T-helper 22 cell (primary cell): ENCODE results near the gene SPEN.

Experiments used
- DNase-seq: peaks from one replicate; pipeline ENCODE4 v3.0.0-alpha.2; 2020; ENCODE audit warnings: low read depth

Gene SPEN

DNA sequence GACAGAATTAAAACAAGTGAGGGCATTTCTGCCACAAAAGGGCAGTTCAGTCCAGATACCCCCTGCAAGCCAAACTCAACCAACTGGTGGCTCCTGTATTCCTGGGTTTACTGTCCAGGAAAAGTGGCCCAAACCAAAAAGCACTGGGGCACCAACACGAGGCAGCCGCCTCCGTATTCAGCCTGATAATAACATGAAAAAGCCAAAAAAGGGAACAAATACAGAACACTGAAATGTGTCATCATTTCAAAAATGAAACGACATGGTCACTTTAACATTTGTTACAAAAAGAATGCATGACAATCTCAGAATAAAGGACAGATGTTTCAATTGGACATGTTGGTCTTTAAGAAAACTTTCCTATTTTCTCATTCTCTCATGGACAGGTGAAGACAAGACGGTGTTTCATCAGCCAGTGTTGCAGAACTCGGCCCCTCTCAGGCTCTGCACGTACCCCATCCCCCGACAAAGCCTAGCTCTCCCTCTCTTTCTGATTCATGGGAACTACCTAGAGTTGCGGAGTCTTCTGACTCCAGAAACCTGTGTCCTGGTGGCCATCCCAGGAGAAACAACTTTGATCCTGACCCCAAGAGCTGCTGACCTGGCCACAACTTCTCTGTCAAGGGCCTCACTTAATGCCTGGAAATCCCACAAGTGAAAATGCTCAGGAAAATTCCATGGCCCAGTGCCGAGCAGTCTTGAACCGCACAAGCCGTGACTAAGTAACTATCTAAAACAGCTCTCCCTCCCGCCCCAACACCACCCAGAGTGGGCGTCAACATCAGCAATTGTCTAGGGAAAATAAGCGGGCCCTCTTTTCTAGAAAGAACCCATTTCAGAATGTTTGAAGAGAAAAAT lies 101.3 kb downstream of the SPEN start:
- no peak for DNase-seq

DNA sequence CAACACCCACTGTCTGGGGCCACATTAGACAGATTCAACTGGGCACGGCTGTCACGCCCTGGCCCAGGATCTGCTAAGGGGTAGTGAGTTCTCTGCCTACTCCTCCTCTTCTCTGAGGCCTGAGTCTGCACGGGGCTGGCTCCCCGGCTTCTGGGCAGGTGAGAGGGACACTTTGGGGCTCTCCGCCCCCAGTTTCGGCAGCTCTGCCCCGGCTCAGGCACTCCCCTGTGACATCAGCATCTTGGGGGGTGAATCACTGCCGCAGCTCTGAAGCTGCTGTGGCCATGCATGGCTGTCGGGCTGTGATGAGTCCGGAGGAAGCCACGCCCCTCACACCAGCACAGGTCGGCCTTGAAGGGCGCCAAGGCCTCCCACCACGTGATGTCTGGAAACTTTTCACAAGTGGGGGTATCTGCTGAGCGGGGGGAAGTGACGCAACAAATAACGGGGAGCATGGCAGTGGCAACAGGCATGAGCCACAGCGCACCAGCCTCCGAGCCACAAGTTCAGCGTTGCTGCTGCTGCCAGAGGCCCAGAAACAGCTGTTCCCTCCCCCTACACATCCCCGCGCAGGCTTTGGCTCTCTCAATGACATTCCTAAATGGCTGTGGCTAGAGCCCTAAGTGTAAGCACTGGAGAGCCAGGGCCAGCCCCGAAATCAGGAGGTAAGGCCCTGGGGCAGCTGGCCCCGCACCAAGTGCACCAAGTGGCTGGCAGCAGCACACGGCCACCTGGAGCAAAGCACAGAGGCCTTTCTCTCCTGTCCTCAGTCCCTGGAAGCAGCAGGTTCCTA lies 102.1 kb downstream of the SPEN start:
- peak; percentile 98 for DNase-seq

DNA sequence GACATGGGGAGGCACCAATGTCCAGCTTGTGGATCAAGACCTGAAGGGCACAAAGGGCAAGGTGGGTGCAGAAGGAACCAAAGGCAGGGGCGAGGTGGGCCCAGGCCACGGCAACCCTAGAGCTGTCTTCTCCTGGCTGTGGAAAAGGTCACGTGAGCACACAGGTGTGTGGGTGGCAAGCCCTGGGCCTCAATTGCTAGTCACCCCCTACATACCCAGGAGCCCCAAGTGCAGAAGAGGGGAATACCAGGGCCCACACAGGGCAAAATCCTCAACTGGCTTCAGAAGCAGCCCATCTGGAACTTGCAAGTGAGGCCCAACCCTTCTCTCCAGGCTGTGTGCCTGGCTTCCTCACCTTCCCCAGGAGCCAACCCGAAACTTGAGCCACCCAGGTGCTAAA lies 102.8 kb downstream of the SPEN start:
- no peak for DNase-seq

DNA sequence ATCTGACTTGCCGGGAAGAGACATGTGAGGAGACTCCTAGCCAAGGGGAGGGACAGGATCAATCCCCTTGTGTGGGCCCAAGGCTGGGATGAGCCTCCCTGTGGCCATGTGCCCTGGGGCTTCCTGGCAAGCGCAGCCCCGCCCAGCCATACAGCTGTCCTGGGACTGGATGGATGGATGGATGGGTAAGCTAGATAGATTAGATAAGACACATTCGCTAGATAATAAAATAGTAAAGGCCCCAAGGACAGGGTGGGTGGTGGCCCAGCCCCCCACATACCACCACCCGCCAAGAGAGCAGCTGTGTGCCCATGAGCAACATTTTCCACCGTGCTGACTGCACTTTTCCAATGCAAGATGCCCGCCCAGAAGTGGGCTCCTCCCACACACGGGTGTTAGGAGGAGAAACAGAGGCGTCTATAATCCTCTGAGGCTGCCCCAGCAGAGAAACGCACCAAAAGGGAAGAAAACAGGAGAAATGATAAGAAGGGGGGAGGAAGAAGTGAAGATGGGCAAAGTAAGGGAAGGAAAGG lies 103.3 kb downstream of the SPEN start:
- DNase-seq: peak; percentile 54

- no peak for DNase-seq
Observed at GRCh38 chr1:15951341-15952153, 104.0 kb downstream of the SPEN start.

GRCh38 chr1:15952317-15953258 lies 105.1 kb downstream of the SPEN start:
- DNase-seq: no peak

DNA sequence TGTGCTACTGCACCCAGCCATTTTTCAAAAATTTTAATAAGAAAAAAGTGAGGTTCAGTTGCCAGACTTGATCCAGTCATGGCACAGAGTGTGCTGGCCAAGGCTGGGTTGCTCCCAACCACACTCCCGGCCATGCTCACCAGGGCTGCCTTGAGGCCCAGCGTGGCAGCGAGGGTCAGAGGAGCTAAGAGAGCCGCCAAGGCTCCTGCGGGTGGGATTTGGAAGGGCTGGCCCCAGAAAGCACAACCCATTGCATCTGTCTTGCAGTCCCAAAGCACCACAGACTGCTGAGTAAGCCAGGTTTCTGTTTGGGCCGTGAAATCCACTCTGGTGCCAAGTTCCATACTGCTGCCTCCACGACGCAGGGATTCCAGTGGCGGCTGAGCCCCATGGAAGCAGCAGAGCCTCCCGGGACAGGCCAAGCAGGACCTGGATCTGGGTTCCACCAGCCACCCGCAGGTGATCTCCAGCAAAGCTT lies 105.8 kb downstream of the SPEN start:
- DNase-seq: no peak

DNA sequence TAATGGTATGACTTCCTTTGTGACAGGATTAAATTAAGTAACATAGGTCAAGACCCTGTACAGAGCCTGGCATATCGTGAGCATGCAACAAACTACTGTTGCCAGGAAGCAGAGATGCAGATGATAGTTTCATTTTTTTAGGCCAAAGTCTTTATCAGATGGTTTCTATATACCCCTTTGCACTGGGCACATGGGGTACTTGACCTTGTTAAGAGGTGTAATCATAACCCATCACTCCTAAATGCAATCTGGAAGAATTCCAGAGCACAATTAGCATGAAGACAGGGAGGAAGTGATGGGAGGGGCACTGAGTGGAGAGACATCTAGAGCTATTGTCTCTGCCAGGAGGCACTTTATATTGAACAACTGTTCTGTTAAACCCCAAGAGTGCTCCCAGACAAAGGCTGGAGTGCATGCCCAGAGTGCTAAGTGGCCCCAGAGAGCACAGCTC lies 106.3 kb downstream of the SPEN start:
- no peak for DNase-seq

DNA sequence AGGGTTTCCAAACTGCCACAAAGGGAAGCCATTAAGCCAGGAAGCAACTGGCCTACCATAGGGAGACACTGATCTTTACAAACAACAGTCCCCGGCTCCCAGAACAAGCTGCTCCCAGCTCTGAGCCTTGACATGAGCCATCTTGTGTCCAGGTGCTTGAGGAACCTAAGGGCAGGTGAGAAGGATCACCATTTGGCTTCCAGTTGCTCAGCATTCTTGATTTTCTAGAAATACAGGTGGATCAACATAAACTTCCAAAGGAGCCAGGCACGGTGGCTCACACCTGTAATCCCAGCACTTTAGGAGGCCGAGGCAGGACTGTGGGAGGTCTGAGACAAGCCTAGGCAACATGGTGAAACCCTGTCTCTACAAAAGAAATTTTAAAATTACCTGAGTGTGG lies 106.8 kb downstream of the SPEN start:
- DNase-seq: no peak

DNA sequence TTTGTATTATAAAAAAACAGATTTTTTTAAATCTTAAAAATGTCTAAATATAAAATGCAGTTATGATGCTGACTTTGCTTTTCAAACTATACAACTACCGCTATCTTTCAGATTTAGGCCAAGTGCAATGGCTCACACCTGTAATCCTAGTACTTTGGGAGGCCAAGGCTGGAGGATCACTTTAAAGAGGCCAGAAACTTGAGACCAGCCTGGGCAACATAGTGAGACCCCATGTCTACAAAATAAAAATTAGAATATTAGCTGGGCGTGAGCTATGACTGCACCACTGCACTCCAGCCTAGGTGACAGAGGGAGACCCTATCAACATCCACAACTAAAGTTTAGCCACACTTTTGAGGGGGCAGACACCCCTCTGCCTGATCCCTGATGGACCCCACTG lies 108.0 kb downstream of the SPEN start:
- no peak for DNase-seq

- no peak for DNase-seq
Observed at GRCh38 chr1:15956150-15956549, 108.6 kb downstream of the SPEN start.

DNA sequence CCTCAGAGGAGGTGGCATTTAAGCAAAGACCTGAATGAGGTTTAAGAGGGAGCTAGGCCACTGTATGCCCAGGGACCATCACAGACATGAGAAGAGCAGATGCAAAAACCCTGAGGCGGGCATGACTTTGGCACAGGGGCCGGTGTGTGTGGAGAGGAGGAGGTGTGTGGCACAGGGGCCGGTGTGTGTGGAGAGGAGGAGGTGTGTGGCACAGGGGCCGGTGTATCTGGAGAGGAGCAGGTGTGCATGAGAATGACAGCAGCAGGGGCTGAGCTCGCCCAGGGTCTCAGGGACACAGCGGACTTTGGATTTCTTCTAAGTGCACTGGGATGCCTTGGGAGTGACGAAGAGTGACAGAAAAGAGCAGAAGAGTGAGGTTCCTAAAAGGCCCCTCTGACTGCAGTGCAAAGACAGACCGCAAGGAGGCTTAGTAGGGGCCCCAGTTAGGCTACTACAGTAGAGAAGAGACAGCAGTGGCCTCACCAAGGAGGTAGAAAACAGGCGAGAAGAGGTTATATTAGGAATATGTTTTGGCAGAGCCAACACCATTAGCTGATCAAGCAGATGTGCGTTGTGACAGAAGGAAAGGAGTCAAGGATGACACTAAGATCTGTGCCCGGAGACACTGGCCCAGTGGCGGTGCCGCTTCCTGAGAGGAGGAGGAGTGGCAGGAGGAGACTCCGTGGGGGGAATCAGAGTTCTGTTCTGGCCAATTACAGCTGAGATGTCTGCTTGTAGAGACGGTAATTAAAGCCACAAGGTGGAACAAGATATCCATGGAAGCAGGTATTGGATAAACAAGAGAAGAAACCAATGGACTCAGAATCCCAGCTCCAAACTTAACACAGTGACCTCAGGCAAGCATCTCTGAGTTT lies 110.0 kb downstream of the SPEN start:
- DNase-seq: no peak

GRCh38 chr1:15958111-15958510 lies 110.6 kb downstream of the SPEN start:
- no peak for DNase-seq

DNA sequence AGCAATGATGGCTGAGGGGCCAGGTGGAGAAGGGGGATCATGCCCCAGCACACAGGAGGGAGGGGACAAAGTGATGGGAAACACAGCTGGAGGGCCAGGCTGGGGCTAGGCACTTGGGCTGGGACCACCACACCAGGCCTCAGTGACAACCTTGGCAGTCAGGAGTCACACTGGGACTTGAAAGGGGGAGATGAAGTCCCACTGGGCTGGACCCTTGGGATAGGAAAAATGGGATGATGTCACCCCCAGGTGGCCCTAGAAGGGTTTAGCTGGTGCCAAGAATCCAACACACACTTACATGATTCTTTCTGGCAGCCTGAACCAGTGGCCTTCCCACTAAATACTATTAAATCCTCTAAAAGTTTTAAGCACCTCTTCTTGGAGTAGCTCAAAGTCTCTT lies 111.3 kb downstream of the SPEN start:
- no peak for DNase-seq

DNA sequence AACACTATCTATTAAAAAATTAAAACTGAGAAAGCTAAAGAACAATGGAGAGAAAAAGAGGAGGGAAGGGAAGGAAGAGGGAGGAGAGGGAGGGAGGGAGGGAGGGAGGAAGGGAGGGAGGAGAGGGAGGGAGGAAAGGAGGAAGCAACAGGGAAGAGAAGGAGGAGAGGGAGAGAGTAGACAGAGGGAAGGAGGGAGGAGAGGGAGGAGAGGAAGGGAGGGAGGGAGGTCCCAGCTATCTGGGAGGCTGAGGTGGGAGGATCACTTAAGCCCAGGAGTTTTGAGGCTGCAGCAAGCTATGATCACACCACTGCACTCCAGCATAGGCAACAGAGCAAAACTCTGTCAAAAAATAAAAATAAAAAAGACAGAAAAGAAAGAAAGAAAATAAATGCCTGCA lies 111.9 kb downstream of the SPEN start:
- no peak for DNase-seq

DNA sequence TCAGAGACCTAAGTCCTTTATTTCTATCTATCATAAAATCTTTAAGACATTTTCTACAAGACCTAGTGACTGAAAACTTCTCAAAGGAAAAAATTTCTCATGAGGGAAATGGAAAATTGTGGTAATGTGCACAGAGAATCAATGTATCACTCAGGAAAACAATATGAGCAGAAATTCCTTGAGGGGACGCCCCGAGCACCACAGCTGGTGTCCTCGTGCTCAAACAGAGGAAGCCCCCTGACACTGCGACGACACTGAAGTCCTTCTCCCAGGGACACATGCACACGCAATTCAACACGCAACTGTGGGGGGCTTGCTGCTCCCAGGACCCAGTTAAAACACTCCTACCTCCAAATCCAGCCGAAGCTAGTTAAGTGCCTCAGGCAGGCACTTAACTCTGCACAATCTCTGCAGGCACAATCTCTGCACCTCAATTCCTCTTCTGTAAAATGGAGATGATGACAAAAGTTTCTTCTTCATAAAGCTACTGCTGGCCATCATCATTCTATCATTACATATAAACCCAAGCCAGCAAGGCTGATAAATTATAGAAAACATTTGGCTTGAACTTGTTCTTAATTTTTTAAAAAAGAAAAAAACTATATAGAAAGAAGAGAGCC lies 112.4 kb downstream of the SPEN start:
- DNase-seq: no peak

GRCh38 chr1:15960808-15961207 lies 113.3 kb downstream of the SPEN start:
- DNase-seq: no peak

- no peak for DNase-seq
Observed at GRCh38 chr1:15961492-15961891, 114.0 kb downstream of the SPEN start.

- DNase-seq: no peak
Observed at GRCh38 chr1:15962176-15962575, 114.7 kb downstream of the SPEN start.
